ENCODE data around the gene ACSBG1. TPM values are rescaled to one million over a fixed set of nuclear protein-coding genes. Genes with fewer than 3 reads are reported as not detected.

The ACSBG1 gene
- total and polyA plus RNA-seq, 9 donors, result 0.15 to 2.2 (median 0.45) TPM; not detected in 2

- DNase-seq, result no peak
- no peak overlapping the region for H3K27ac ChIP-seq
- peaks cover 1% of the 10 kb centered on the region for H3K4me1 ChIP-seq (ENCODE audit: insufficient read depth)
- 79 to 90% (median 82%) methylated on average over 2 of the region's 2 CpGs for WGBS, 3 donors
- H3K9me3 ChIP-seq, result no peaks in the 10 kb centered on the region
- TF ChIP-seq POLR2A (IDR thresholded peaks at IDR 0.05), result no peak
- no peak for TF ChIP-seq CTCF (IDR thresholded peaks at IDR 0.05)
- no peak for TF ChIP-seq EP300 (IDR thresholded peaks at IDR 0.05)
- intact Hi-C loops (cut with DNase I), result no loop called here
- no peak overlapping the region for H3K4me3 ChIP-seq
- H3K27me3 ChIP-seq, result no peaks in the 10 kb centered on the region
- H3K36me3 ChIP-seq, result no peaks in the 10 kb centered on the region
These were observed 10.3 kb downstream of the ACSBG1 start for GRCh38 chr15:78224023-78224411.

- DNase-seq, result no peak
- H3K4me1 ChIP-seq (ENCODE audit: insufficient read depth), result peaks cover 1% of the 10 kb centered on the region
- H3K9me3 ChIP-seq, result no peaks in the 10 kb centered on the region
- intact Hi-C loops (cut with DNase I), result no loop called here
- no peaks in the 10 kb centered on the region for H3K27me3 ChIP-seq
- no peak for TF ChIP-seq POLR2A (IDR thresholded peaks at IDR 0.05)
- no peak for TF ChIP-seq CTCF (IDR thresholded peaks at IDR 0.05)
- no peak for TF ChIP-seq EP300 (IDR thresholded peaks at IDR 0.05)
- H3K4me3 ChIP-seq, result no peak overlapping the region
- 55 to 63% (median 59%) methylated on average over 4 of the region's 4 CpGs for WGBS, 3 donors
- H3K27ac ChIP-seq, result no peak overlapping the region
- H3K36me3 ChIP-seq, result no peaks in the 10 kb centered on the region
These were observed 10.9 kb downstream of the ACSBG1 start for GRCh38 chr15:78223396-78224022.

- Histone ChIP-seq H3K4me3 (no peak overlapping the region), H3K9me3 (no peaks in the 10 kb centered on the region), H3K27ac (no peak overlapping the region), H3K36me3 (no peaks in the 10 kb centered on the region), H3K4me1 (ENCODE audit: insufficient read depth) (peaks cover 1% of the 10 kb centered on the region), H3K27me3 (no peaks in the 10 kb centered on the region)
- intact Hi-C loops (cut with DNase I), result no loop called here
- TF ChIP-seq CTCF (IDR thresholded peaks at IDR 0.05) (no peak), EP300 (IDR thresholded peaks at IDR 0.05) (no peak), POLR2A (IDR thresholded peaks at IDR 0.05) (no peak)
- WGBS, 3 donors, result 91 to 95% (median 93%) methylated on average over 5 of the region's 5 CpGs
- no peak for DNase-seq
These were observed 11.5 kb downstream of the ACSBG1 start for GRCh38 chr15:78222745-78223395.

GRCh38 chr15:78220713-78221112 lies 13.7 kb downstream of the ACSBG1 start:
- no peaks in the 10 kb centered on the region for H3K27me3 ChIP-seq
- no peaks in the 10 kb centered on the region for H3K9me3 ChIP-seq
- intact Hi-C loops (cut with DNase I), result no loop called here
- 71 to 85% (median 75%) methylated on average over 1 of the region's 1 CpG for WGBS, 3 donors
- TF ChIP-seq EP300 (IDR thresholded peaks at IDR 0.05) (no peak), CTCF (IDR thresholded peaks at IDR 0.05) (no peak), POLR2A (IDR thresholded peaks at IDR 0.05) (no peak)
- no peak for DNase-seq
- H3K4me3 ChIP-seq, result no peak overlapping the region
- H3K36me3 ChIP-seq, result no peaks in the 10 kb centered on the region
- H3K4me1 ChIP-seq (ENCODE audit: insufficient read depth), result peaks cover 4% of the 10 kb centered on the region
- H3K27ac ChIP-seq, result no peak overlapping the region

All from ovary (tissue), 9 donors.